PC-3 (cell line): Measurements from ENCODE around the gene FGD4. TPM values are rescaled to one million over a fixed set of nuclear protein-coding genes. Genes with fewer than 3 reads are reported as not detected.

Source experiments
- ATAC-seq: fragments of 200-7000 bp; cut with Tn5 transposase; 2 replicates; pipeline ENCODE4 v1.9.1; 2020; ENCODE audit warnings: mild to moderate bottlenecking, moderate library complexity
- BruUV-seq: library from RNA; stranded (reverse); fragments of 400-500 nt; replicated peaks from 2 replicates; lab custom pipeline; 2021; lab: Mats Ljungman, UMichigan
- CTCF ChIA-PET: fragments of 300-600 bp; sonication (Branson Sonifier 250); formaldehyde crosslinking; loops from one replicate; lab custom pipeline; 2022; ENCODE audit warnings: antibody characterized with exemption; lab: Charles Lee
- POLR2A ChIA-PET: fragments of 300-600 bp; sonication (Branson Sonifier 250); formaldehyde crosslinking; loops from one replicate; lab custom pipeline; 2022; ENCODE audit warnings: antibody characterized with exemption; ENCODE audit not compliant: unreplicated experiment; lab: Charles Lee
- DNase-seq: peaks from one replicate; pipeline ENCODE4 v3.0.0-alpha.2; 2015
- H2AFZ ChIP-seq: fragments of 300-600 bp; sonication (generic); 2 replicates; pipeline ENCODE4 v1.6.0; 2016; ENCODE audit warnings: antibody characterized with exemption, low read length
- H3F3A ChIP-seq: fragments of 300-600 bp; sonication (generic); one replicate; pipeline ENCODE4 v1.6.0; 2017; ENCODE audit warnings: antibody characterized with exemption, low read length, control low read depth, mild to moderate bottlenecking; ENCODE audit not compliant: unreplicated experiment
- H3K27ac ChIP-seq: fragments of 300-600 bp; sonication (generic); 2 replicates; pipeline ENCODE4 v1.5.1; 2016; ENCODE audit warnings: mild to moderate bottlenecking, low read length
- H3K27me3 ChIP-seq: fragments of 300-600 bp; sonication (generic); 2 replicates; pipeline ENCODE4 v1.6.1; 2016; ENCODE audit warnings: low read length, mixed read lengths
- H3K36me3 ChIP-seq: fragments of 300-600 bp; sonication (generic); 2 replicates; pipeline ENCODE4 v1.6.1; 2016; ENCODE audit warnings: low read depth, mixed run types, low read length, mixed read lengths
- H3K4me1 ChIP-seq: fragments of 300-600 bp; sonication (generic); 2 replicates; pipeline ENCODE4 v1.5.1; 2016; ENCODE audit warnings: low read length; ENCODE audit not compliant: insufficient read depth
- H3K4me2 ChIP-seq: fragments of 300-600 bp; sonication (generic); 2 replicates; pipeline ENCODE4 v1.6.0; 2016; ENCODE audit warnings: low read length
- H3K4me3 ChIP-seq: fragments of 300-600 bp; sonication (generic); 2 replicates; pipeline ENCODE4 v1.5.1; 2016; ENCODE audit warnings: mild to moderate bottlenecking, low read length, mixed read lengths
- H3K79me2 ChIP-seq: fragments of 300-600 bp; sonication (generic); 2 replicates; pipeline ENCODE4 v1.6.1; 2017; ENCODE audit warnings: low read length, mixed read lengths
- H3K9ac ChIP-seq: fragments of 300-600 bp; sonication (generic); 2 replicates; pipeline ENCODE4 v1.6.0; 2016; ENCODE audit warnings: mild to moderate bottlenecking, low read length
- H3K9me2 ChIP-seq: fragments of 300-600 bp; sonication (generic); replicated peaks from 2 replicates; pipeline ENCODE4 v1.6.1; 2016; ENCODE audit warnings: mixed run types, low read length, mixed read lengths
- H3K9me3 ChIP-seq: fragments of 300-600 bp; sonication (generic); 2 replicates; pipeline ENCODE4 v1.6.1; 2016; ENCODE audit warnings: low read length, mixed read lengths
- H4K20me1 ChIP-seq: fragments of 300-600 bp; sonication (generic); 2 replicates; pipeline ENCODE4 v1.6.1; 2016; ENCODE audit warnings: low read length, mixed read lengths
- EZH2 ChIP-seq: fragments of 300-600 bp; sonication (generic); IDR thresholded peaks from one replicate; pipeline ENCODE4 v1.6.1; 2017; ENCODE audit warnings: antibody characterized with exemption, mild to moderate bottlenecking, low read length; ENCODE audit not compliant: unreplicated experiment
- EZH2phosphoT487 ChIP-seq: fragments of 300-600 bp; sonication (generic); IDR thresholded peaks from 2 replicates; pipeline ENCODE4 v1.6.1; 2018; ENCODE audit warnings: mild to moderate bottlenecking, antibody characterized with exemption, low read length, borderline replicate concordance
- intact Hi-C: fragments of 100-400 bp; cut with micrococcal nuclease; formaldehyde crosslinking; loops from 2 replicates; pipeline ENCODE4 v1.9.0; 2023
- total RNA-seq: library from RNA; depleted of rRNA; stranded (reverse); fragments of >200 nt; gene quantifications from 2 replicates; pipeline ENCODE4 v1.2.3, GENCODE V29; 2014
- TF ChIP-seq, protein P1 (sequence below): fragments of 300-600 bp; sonication (generic); conservative IDR thresholded peaks from 2 replicates; pipeline ENCODE4 v1.5.1; 2017; ENCODE audit warnings: antibody characterized with exemption, low read depth, mild to moderate bottlenecking, low read length

The FGD4 gene
- total RNA-seq, 1 experiment from 2014 or later = 3.9 TPM

DNA sequence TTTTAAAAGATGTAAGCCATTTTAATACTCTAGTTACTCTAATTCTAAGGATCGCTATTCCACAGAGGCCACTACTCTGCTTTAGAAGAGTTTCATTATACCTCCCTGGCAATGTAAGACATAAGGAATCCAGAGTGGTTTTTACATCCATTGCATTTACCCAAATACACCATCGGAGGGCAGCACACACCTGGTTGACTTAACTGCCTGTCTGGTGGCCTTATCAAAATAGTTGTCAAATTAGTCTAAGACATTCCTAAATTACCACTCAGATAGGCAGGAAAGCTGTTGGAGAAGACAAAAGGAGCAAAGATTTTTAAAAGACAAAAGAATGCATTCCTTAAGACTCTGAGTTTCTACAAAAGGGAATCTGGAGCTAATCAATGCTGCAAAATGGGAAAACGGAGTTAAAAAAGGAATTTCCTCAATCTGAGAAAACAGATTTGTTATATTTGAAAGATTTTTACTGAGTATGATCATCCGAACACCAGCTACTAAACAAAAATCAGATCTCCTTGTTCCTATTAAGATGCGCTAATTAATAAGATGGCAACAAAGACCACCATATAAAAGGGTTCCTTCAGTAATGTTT, 33.8 kb upstream of the FGD4 start:
- ATAC-seq (peak; percentile 55), DNase-seq (peak; percentile 72)
- Histone ChIP-seq H3K27me3 (no peaks in the 10 kb centered on the region), H3K36me3 (no peaks in the 10 kb centered on the region), H2AFZ (no peak overlapping the region), H3K4me2 (no peak overlapping the region), H3K4me1 (peaks cover 4% of the 10 kb centered on the region; the same call in 1 of the 2 replicates), H3K9ac (no peak overlapping the region), H3K9me2 (no peaks in the 10 kb centered on the region), H4K20me1 (no peaks in the 10 kb centered on the region), H3K4me3 (no peak overlapping the region), H3K27ac (no peak overlapping the region), H3K9me3 (no peaks in the 10 kb centered on the region), H3F3A (no peaks in the 10 kb centered on the region), H3K79me2 (no peaks in the 10 kb centered on the region)
- ChIA-PET POLR2A (no interaction called here), CTCF (interaction anchor here (0.7 kb wide), 1 partner anchor 143 kb away, joined by 3 read pairs; no protein-coding TSS in a partner anchor)
- BruUV-seq = no TSS peak
- intact Hi-C loops = loop anchor here (1.0 to 5.0 kb wide), 4 partner anchors 89 to 390 kb away; partner anchors contain the start of gene YARS2
- TF ChIP-seq, protein P1, sequence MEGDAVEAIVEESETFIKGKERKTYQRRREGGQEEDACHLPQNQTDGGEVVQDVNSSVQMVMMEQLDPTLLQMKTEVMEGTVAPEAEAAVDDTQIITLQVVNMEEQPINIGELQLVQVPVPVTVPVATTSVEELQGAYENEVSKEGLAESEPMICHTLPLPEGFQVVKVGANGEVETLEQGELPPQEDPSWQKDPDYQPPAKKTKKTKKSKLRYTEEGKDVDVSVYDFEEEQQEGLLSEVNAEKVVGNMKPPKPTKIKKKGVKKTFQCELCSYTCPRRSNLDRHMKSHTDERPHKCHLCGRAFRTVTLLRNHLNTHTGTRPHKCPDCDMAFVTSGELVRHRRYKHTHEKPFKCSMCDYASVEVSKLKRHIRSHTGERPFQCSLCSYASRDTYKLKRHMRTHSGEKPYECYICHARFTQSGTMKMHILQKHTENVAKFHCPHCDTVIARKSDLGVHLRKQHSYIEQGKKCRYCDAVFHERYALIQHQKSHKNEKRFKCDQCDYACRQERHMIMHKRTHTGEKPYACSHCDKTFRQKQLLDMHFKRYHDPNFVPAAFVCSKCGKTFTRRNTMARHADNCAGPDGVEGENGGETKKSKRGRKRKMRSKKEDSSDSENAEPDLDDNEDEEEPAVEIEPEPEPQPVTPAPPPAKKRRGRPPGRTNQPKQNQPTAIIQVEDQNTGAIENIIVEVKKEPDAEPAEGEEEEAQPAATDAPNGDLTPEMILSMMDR = peak; percentile 85
- TF ChIP-seq EZH2phosphoT487 = no peak

DNA sequence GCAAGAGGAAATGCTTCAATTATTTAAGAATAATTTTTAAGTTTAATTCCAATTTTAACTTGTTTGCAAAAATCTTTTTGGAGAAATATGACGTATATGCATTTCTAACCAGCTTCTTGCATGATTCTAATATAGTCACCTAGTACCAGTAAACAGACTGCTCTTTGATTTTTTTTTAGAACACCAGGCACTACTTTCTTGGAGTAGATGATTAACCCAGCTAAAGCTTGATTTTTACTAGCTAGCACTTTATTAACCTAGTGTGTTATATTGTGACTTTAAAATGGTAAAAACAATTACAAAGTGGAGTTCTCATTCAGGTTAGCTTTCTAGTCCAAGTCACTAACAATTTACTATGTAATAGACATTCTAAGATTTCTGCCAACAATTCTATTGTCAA, 32.6 kb upstream of the FGD4 start:
- TF ChIP-seq EZH2phosphoT487 (no peak), EZH2 (no peak)
- TF ChIP-seq, protein P1 = no peak
- Histone ChIP-seq H3F3A (no peaks in the 10 kb centered on the region), H3K9me3 (no peaks in the 10 kb centered on the region), H3K4me2 (no peak overlapping the region), H4K20me1 (no peaks in the 10 kb centered on the region), H3K27me3 (no peaks in the 10 kb centered on the region), H3K9me2 (no peaks in the 10 kb centered on the region), H3K36me3 (no peaks in the 10 kb centered on the region), H2AFZ (no peak overlapping the region), H3K79me2 (no peaks in the 10 kb centered on the region), H3K4me1 (peaks cover 4% of the 10 kb centered on the region; the same call in 1 of the 2 replicates), H3K9ac (no peak overlapping the region), H3K27ac (no peak overlapping the region), H3K4me3 (no peak overlapping the region)
- no peak for DNase-seq
- no peak for ATAC-seq
- BruUV-seq = no TSS peak
- ChIA-PET CTCF (no interaction called here), POLR2A (no interaction called here)
- intact Hi-C loops = loop anchor here (5.0 kb wide), 1 partner anchor 291 kb away; no protein-coding TSS in a partner anchor

DNA sequence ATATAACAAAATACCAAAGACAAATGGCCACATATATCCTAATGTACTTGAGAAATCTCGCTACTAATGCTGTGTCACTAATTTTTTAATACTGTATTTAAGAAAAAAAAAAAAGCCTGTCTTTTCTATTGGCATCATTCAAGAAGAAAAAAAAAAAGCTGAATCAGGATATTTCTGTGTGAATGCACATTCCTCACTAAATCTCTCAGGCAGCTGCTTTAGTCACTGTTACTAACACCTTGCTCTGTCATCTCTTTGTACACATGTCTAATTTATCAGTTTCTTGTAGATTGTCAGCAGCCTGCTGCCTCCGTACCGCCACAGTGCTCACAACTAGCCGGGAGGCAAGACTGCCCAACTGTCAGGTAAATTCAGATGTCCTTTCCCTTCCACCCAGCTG, 32.0 kb upstream of the FGD4 start:
- H3K9me3 ChIP-seq = no peaks in the 10 kb centered on the region
- intact Hi-C loops = loop anchor here (5.0 kb wide), 1 partner anchor 290 kb away; no protein-coding TSS in a partner anchor
- no peak overlapping the region for H3K4me3 ChIP-seq
- no peak overlapping the region for H2AFZ ChIP-seq
- no peak for ATAC-seq
- H3F3A ChIP-seq = no peaks in the 10 kb centered on the region
- H3K9ac ChIP-seq = no peak overlapping the region
- no peaks in the 10 kb centered on the region for H3K79me2 ChIP-seq
- no peak for DNase-seq
- no peaks in the 10 kb centered on the region for H3K9me2 ChIP-seq
- no TSS peak for BruUV-seq
- TF ChIP-seq, protein P1 = no peak
- no peak for TF ChIP-seq EZH2
- no peak for TF ChIP-seq EZH2phosphoT487
- POLR2A ChIA-PET = no interaction called here
- H3K36me3 ChIP-seq = no peaks in the 10 kb centered on the region
- CTCF ChIA-PET = no interaction called here
- H3K27ac ChIP-seq = no peak overlapping the region
- no peaks in the 10 kb centered on the region for H4K20me1 ChIP-seq
- peaks cover 4% of the 10 kb centered on the region; the same call in 1 of the 2 replicates for H3K4me1 ChIP-seq
- no peaks in the 10 kb centered on the region for H3K27me3 ChIP-seq
- no peak overlapping the region for H3K4me2 ChIP-seq
